HG02852 (cell line): Measurements from ENCODE around the gene MTM1.
A peak's percentile ranks its signal among the peaks of the same experiment; 100 is the strongest.

Experiments used
- ATAC-seq: cut with Tn5 transposase; IDR thresholded peaks from one replicate; pipeline ENCODE4 v1.9.1; 2021; ENCODE audit warnings: mild to moderate bottlenecking, moderate library complexity; ENCODE audit not compliant: unreplicated experiment

MTM1 gene

GRCh38 chrX:150568320-150569154, at the start of gene MTM1:
Gene MTM1 (plus strand): TSS chrX:150568621. CDS start chrX:150592615, 23,994 bp downstream.
- peak; percentile 93 for ATAC-seq

- no peak for ATAC-seq
Observed at GRCh38 chrX:150522494-150522893, 45.9 kb upstream of the MTM1 start.

- ATAC-seq = no peak
Observed at GRCh38 chrX:150525061-150525919, 43.1 kb upstream of the MTM1 start.

- ATAC-seq = no peak
Observed at GRCh38 chrX:150526692-150527091, 41.7 kb upstream of the MTM1 start.

- no peak for ATAC-seq
Observed at GRCh38 chrX:150527108-150527507, 41.3 kb upstream of the MTM1 start.

- ATAC-seq = no peak
Observed at GRCh38 chrX:150529587-150529986, 38.8 kb upstream of the MTM1 start.

- no peak for ATAC-seq
Observed at GRCh38 chrX:150530821-150531220, 37.6 kb upstream of the MTM1 start.

- no peak for ATAC-seq
Observed at GRCh38 chrX:150531467-150531866, 37.0 kb upstream of the MTM1 start.

- ATAC-seq = no peak
Observed at GRCh38 chrX:150533863-150534262, 34.6 kb upstream of the MTM1 start.

- ATAC-seq = no peak
Observed at GRCh38 chrX:150536455-150537116, 31.8 kb upstream of the MTM1 start.

- ATAC-seq = no peak
Observed at GRCh38 chrX:150537851-150538250, 30.6 kb upstream of the MTM1 start.

- ATAC-seq = no peak
Observed at GRCh38 chrX:150540965-150541364, 27.5 kb upstream of the MTM1 start.

- peak; percentile 32 for ATAC-seq
Observed at GRCh38 chrX:150542846-150543229, 25.6 kb upstream of the MTM1 start.

GRCh38 chrX:150543230-150544155, 24.9 kb upstream of the MTM1 start:
- peak; percentile 49 for ATAC-seq

GRCh38 chrX:150544222-150544787, 24.1 kb upstream of the MTM1 start:
- ATAC-seq = no peak

- no peak for ATAC-seq
Observed at GRCh38 chrX:150544835-150545770, 23.3 kb upstream of the MTM1 start.

- ATAC-seq = no peak
Observed at GRCh38 chrX:150546711-150547153, 21.7 kb upstream of the MTM1 start.

- peak; percentile 39 for ATAC-seq
Observed at GRCh38 chrX:150547375-150548115, 20.9 kb upstream of the MTM1 start.
